Heart right ventricle (tissue), 16 donors: ENCODE data around the gene MAFB. TPM values are rescaled to one million over a fixed set of nuclear protein-coding genes. Genes with fewer than 3 reads are reported as not detected.

ENCODE experiments used
- ATAC-seq, 8 donors: fragments of 200-7000 bp; cut with Tn5 transposase; one replicate each; pipeline ENCODE4 v1.9.1; 2020; ENCODE audit warnings: mild to moderate bottlenecking in 8 of 8, moderate library complexity in 8 of 8, moderate number of reproducible peaks in 1 of 8
- DNase-seq, 2 donors: peaks; one replicate each; pipeline ENCODE4 v3.0.0-alpha.2; 2020
- H3K27ac ChIP-seq, 10 donors: fragments of 200-600 bp; sonication (generic) in 2 of 10; one replicate each; pipeline versions ENCODE4 v1.5.0 to v1.8.0; 2020 to 2022; ENCODE audit warnings: mild to moderate bottlenecking in 3 of 10
- H3K27me3 ChIP-seq, 7 donors: fragments of 200-600 bp; one replicate each; pipeline ENCODE4 v1.8.0; 2021 to 2022; ENCODE audit warnings: mild to moderate bottlenecking in 2 of 7
- H3K36me3 ChIP-seq, 9 donors: fragments of 200-600 bp; sonication (generic) in 1 of 9; one replicate each; pipeline versions ENCODE4 v1.5.0 to v1.8.0; 2020 to 2022; ENCODE audit warnings: mild to moderate bottlenecking in 2 of 9
- H3K4me1 ChIP-seq, 9 donors: fragments of 200-600 bp; sonication (generic) in 1 of 9; one replicate each; pipeline versions ENCODE4 v1.5.0 to v1.8.0; 2020 to 2022; ENCODE audit warnings: mild to moderate bottlenecking in 4 of 9
- H3K4me3 ChIP-seq, 10 donors: fragments of 200-600 bp; sonication (generic) in 2 of 10; one replicate each; pipeline versions ENCODE4 v1.5.0 to v1.8.0; 2020 to 2022; ENCODE audit warnings: mild to moderate bottlenecking in 7 of 10, moderate library complexity in 2 of 10
- H3K9me3 ChIP-seq, 11 donors: fragments of 200-600 bp in 10 of 11; sonication (generic) in 2 of 11; one replicate each; pipeline versions ENCODE4 v1.5.0 to v1.8.0; 2013 to 2022; ENCODE audit warnings: mild to moderate bottlenecking in 2 of 11, control low read depth in 1 of 11, moderate library complexity in 1 of 11
- CTCF ChIP-seq, 9 donors: fragments of 200-600 bp; sonication (generic) in 2 of 9; IDR thresholded peaks; one replicate each; pipeline versions ENCODE4 v1.5.0 to v1.8.0; 2021 to 2022; ENCODE audit warnings: antibody characterized with exemption in 9 of 9, mild to moderate bottlenecking in 5 of 9, moderate library complexity in 1 of 9
- WGBS, 2 donors: extraction: QIAGEN DNeasy Blood & Tissue Kit; methylation state at CpG; one replicate each; pipeline ENCODE4 v1.1.7; 2013; ENCODE audit warnings: inconsistent platforms in 1 of 2; 5-methylcytosine and 5-hydroxymethylcytosine counted together
- intact Hi-C, 10 donors: fragments of 100-400 bp; cut with DNase I; formaldehyde crosslinking; loops; one replicate each; pipeline versions ENCODE4 v1.11.1 to v1.14.2; 2022
- polyA plus RNA-seq, 2 donors: library from polyadenylated mRNA; stranded (reverse); fragments of 200-250 nt; gene quantifications; one replicate each; pipeline ENCODE4 v1.2.3, GENCODE V29; 2013
- total RNA-seq, 10 donors: library from RNA; stranded (reverse); fragmentation: NEBNext Ultra II Directional in 3 of 10; extraction: Animal tissue kit (Norgen Biotek cat#: 25700) in 3 of 10; gene quantifications; one replicate each; pipeline versions ENCODE4 v1.2.1 to v1.2.4, GENCODE V29; 2021 to 2023
- donor health status: Arrhythmogenic right ventricular cardiomyopathy.
- donor health status: ischemic (EF 13 %, LVEDD 7.1; RV severe dilation, severe dysfunction).
- donor health status: healthy with polysubstance abuse.
- donor health status: DM: no; HTN: yes; CAD: no.
- donor health status: DM: no; HTN: no; CAD: no.
- donor health status: ischemic (EF 25% LVEDD 6.9; RV normal size, moderate dysfunction).
- donor health status: ischemic (EF 25% LVEDD 5.7; RV mildly dilated, moderate dysfunction).
- donor health status: healthy.
- donor health status: DM: yes; HTN: yes; CAD: no.
- donor health status: Ischemic cardiomyopathy.
- donor health status: ischemic (EF 35%, LVEDD 5.7; RV mildly dilated, moderate dysfunction).
- donor health status: nonischemic (EF 11% LVEDD 7.7; RV severe dilation, severe dysfunction).
- donor health status: DM: yes; HTN: yes; CAD: no.
- donor health status: PGD.
- donor health status: ischemic (EF 29% LVEDD 5.4; RV normal size, mild dysfunction).
- donor health status: nonischemic (EF 23%, LVEDD 6.1; RV moderate dilation, normal function).

Gene MAFB
- total and polyA plus RNA-seq, 12 donors, result 3.2 to 32.0 (median 5.8) TPM

- 81 to 83% methylated on average over 2 of the region's 2 CpGs for WGBS, 2 donors
- Histone ChIP-seq H3K27me3 (peaks cover 0 to 56% (median 40%) of the 10 kb centered on the region in 7 donors), H3K4me1 (peaks cover 3 to 45% (median 15%) of the 10 kb centered on the region in 9 donors)
Observed at GRCh38 chr20:40680161-40680959, 8.7 kb downstream of the MAFB start.

GRCh38 chr20:40679184-40679583, 9.9 kb downstream of the MAFB start:
- no peaks in the 10 kb centered on the region for H3K36me3 ChIP-seq
- intact Hi-C loops, result no loop called here
- WGBS, 2 donors, result 82 to 84% methylated on average over 9 of the region's 9 CpGs
- no peak for ATAC-seq
- no peak overlapping the region for H3K4me3 ChIP-seq
- TF ChIP-seq CTCF (IDR thresholded peaks at IDR 0.05), result no peak
- peaks cover 3 to 45% (median 15%) of the 10 kb centered on the region in 9 donors for H3K4me1 ChIP-seq
- H3K27me3 ChIP-seq, result peaks cover 0 to 50% (median 28%) of the 10 kb centered on the region in 7 donors
- DNase-seq, result no peak
- H3K9me3 ChIP-seq, result no peaks in the 10 kb centered on the region
- no peak overlapping the region for H3K27ac ChIP-seq

More at GRCh38 chr20:40680161-40680959, 8.7 kb downstream of the MAFB start:
- no peak for TF ChIP-seq CTCF (IDR thresholded peaks at IDR 0.05)
- H3K36me3 ChIP-seq, result peaks cover 0 to 2% (median 0%) of the 10 kb centered on the region in 9 donors
- no peak overlapping the region for H3K4me3 ChIP-seq
- ATAC-seq (no peak), DNase-seq (no peak)
- intact Hi-C loops, result loop anchor here in 7 of 10 donors (5.0 to 10.0 kb wide), 8 partner anchors 413 to 1416 kb away; no protein-coding TSS in a partner anchor
- H3K9me3 ChIP-seq, result no peaks in the 10 kb centered on the region
- no peak overlapping the region for H3K27ac ChIP-seq

- H3K4me1 ChIP-seq, result peaks cover 1 to 40% (median 11%) of the 10 kb centered on the region in 9 donors
- DNase-seq, result no peak
- no peak for ATAC-seq
- no peaks in the 10 kb centered on the region for H3K36me3 ChIP-seq
- no peak for TF ChIP-seq CTCF (IDR thresholded peaks at IDR 0.05)
- WGBS, 2 donors, result 61 to 68% methylated on average over 3 of the region's 3 CpGs
- no peak overlapping the region for H3K4me3 ChIP-seq
- H3K9me3 ChIP-seq, result no peaks in the 10 kb centered on the region
- H3K27ac ChIP-seq, result no peak overlapping the region
- peaks cover 0 to 49% (median 20%) of the 10 kb centered on the region in 7 donors for H3K27me3 ChIP-seq
- intact Hi-C loops, result no loop called here
Observed at GRCh38 chr20:40678286-40678875, 10.7 kb downstream of the MAFB start.

- intact Hi-C loops, result no loop called here
- no peak overlapping the region for H3K4me3 ChIP-seq
- no peak for ATAC-seq
- no peaks in the 10 kb centered on the region for H3K36me3 ChIP-seq
- H3K4me1 ChIP-seq, result peaks cover 0 to 30% (median 3%) of the 10 kb centered on the region in 9 donors
- no peaks in the 10 kb centered on the region for H3K9me3 ChIP-seq
- TF ChIP-seq CTCF (IDR thresholded peaks at IDR 0.05), result no peak
- no peak overlapping the region for H3K27ac ChIP-seq
- 89% methylated on average over 4 of the region's 4 CpGs for WGBS, 2 donors
- H3K27me3 ChIP-seq, result peaks cover 0 to 40% (median 11%) of the 10 kb centered on the region in 7 donors
- DNase-seq, result no peak
Observed at GRCh38 chr20:40677343-40677924, 11.6 kb downstream of the MAFB start.
